ENCODE results near the gene MCEMP1. TPM values are rescaled to one million over a fixed set of nuclear protein-coding genes. Genes with fewer than 3 reads are reported as not detected.

The MCEMP1 gene
- polyA plus RNA-seq, 2 of the 4 experiments (the other 2 are of a cell fraction) = 0.17 TPM; not detected in 1

DNA sequence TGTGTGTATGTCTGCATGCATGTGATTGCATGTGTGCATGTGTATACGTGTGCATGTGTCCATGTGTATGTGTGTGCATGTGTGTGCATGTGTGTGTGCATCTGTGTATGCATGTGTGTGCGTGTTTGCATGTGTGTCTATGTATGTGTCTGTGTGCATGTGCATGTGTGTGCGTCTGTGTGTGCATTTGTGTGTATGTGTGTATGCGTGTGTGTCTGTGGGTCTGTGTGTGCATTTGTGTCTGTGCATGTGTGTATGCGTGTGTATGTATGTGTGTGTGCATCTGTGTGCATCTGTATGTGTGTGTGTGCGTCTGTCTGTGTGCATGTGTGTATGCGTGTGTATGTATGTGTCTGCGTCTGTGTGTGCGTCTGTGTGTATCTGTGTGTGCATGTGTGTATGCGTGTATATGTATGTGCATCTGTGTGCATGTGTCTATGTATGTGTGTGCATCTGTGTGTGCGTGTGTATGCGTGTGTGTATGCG is 37.0 kb upstream of the MCEMP1 start:
- 88% methylated on average over 13 of the region's 13 CpGs for WGBS (ENCODE audit: missing lambda C conversion rate)
- H3K4me3 ChIP-seq = no peak overlapping the region
- no peak overlapping the region for H3K27ac ChIP-seq
- TF ChIP-seq EHMT2 (IDR thresholded peaks at IDR 0.05; ENCODE audit: low read depth) (no peak), BHLHE40 (IDR thresholded peaks at IDR 0.05; ENCODE audit: low read depth, low read length) (no peak), POLR2AphosphoS2 (conservative IDR thresholded peaks at IDR 0.05; ENCODE audit: low read length) (no peak), NPAS2 (CRISPR knock-in tag; IDR thresholded peaks at IDR 0.05; ENCODE audit: borderline replicate concordance) (no peak), CEBPB (IDR thresholded peaks at IDR 0.05) (no peak), RNF2 (IDR thresholded peaks at IDR 0.05; ENCODE audit: borderline replicate concordance, low read depth) (no peak), FOSB (CRISPR knock-in tag; IDR thresholded peaks at IDR 0.05) (no peak), RARB (CRISPR knock-in tag; IDR thresholded peaks at IDR 0.05) (no peak), HOXB13 (CRISPR knock-in tag; IDR thresholded peaks at IDR 0.05; ENCODE audit: low read depth) (no peak), MAZ (IDR thresholded peaks at IDR 0.05; ENCODE audit: borderline replicate concordance, low read depth, low read length) (no peak)
- TF ChIP-seq, protein P1, sequence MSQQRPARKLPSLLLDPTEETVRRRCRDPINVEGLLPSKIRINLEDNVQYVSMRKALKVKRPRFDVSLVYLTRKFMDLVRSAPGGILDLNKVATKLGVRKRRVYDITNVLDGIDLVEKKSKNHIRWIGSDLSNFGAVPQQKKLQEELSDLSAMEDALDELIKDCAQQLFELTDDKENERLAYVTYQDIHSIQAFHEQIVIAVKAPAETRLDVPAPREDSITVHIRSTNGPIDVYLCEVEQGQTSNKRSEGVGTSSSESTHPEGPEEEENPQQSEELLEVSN (IDR thresholded peaks at IDR 0.05; ENCODE audit: borderline replicate concordance, low read depth) = no peak
- TF ChIP-seq, protein P2, sequence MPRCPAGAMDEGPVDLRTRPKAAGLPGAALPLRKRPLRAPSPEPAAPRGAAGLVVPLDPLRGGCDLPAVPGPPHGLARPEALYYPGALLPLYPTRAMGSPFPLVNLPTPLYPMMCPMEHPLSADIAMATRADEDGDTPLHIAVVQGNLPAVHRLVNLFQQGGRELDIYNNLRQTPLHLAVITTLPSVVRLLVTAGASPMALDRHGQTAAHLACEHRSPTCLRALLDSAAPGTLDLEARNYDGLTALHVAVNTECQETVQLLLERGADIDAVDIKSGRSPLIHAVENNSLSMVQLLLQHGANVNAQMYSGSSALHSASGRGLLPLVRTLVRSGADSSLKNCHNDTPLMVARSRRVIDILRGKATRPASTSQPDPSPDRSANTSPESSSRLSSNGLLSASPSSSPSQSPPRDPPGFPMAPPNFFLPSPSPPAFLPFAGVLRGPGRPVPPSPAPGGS (IDR thresholded peaks at IDR 0.05) = no peak
- TF ChIP-seq, protein P3, sequence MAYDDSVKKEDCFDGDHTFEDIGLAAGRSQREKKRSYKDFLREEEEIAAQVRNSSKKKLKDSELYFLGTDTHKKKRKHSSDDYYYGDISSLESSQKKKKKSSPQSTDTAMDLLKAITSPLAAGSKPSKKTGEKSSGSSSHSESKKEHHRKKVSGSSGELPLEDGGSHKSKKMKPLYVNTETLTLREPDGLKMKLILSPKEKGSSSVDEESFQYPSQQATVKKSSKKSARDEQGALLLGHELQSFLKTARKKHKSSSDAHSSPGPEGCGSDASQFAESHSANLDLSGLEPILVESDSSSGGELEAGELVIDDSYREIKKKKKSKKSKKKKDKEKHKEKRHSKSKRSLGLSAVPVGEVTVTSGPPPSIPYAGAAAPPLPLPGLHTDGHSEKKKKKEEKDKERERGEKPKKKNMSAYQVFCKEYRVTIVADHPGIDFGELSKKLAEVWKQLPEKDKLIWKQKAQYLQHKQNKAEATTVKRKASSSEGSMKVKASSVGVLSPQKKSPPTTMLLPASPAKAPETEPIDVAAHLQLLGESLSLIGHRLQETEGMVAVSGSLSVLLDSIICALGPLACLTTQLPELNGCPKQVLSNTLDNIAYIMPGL (CRISPR knock-in tag; IDR thresholded peaks at IDR 0.05; ENCODE audit: borderline replicate concordance) = no peak
- TF ChIP-seq, protein P4, sequence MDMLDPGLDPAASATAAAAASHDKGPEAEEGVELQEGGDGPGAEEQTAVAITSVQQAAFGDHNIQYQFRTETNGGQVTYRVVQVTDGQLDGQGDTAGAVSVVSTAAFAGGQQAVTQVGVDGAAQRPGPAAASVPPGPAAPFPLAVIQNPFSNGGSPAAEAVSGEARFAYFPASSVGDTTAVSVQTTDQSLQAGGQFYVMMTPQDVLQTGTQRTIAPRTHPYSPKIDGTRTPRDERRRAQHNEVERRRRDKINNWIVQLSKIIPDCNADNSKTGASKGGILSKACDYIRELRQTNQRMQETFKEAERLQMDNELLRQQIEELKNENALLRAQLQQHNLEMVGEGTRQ (IDR thresholded peaks at IDR 0.05) = no peak
- H3K9me3 ChIP-seq = no peaks in the 10 kb centered on the region
- ATAC-seq (no peak), DNase-seq (ENCODE audit: low read depth in 1 of 2, low spot score in 1 of 2) (no peak), FAIRE-seq (no peak)
- H3K4me1 ChIP-seq = no peaks in the 10 kb centered on the region
- POLR2A ChIA-PET = no interaction called here
- CTCF ChIA-PET = no interaction called here
- H3K4me2 ChIP-seq = no peak overlapping the region

DNA sequence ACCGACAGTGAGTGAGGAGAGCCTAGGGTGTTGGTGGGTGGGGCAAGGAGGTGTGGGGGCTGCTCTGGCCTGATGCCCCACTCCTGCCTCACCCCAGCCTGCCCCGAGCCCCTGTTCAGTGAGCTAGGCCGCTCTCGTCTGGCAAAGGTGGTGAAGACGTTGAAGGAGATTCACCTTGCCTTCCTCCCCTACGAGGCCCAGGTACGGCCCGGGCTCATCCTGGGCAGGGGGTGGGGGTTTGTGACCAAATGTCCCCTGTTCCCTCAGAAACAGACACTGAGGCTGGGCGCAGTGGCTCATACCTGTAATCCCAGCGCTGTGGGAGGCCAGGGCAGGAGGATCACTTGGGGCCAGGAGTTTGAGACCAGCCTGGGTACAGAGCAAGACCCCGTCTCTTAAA is 36.1 kb upstream of the MCEMP1 start:
- no peak overlapping the region for H3K27ac ChIP-seq
- POLR2A ChIA-PET = no interaction called here
- no peak overlapping the region for H3K4me2 ChIP-seq
- no peak for FAIRE-seq
- ATAC-seq = no peak
- no peaks in the 10 kb centered on the region for H3K9me3 ChIP-seq
- no peak for DNase-seq (ENCODE audit: low read depth in 1 of 2, low spot score in 1 of 2)
- no peak for TF ChIP-seq FOSL2 (IDR thresholded peaks at IDR 0.05)
- no peak for TF ChIP-seq FOSL2 (CRISPR knock-in tag; IDR thresholded peaks at IDR 0.05)
- TF ChIP-seq, protein P5, sequence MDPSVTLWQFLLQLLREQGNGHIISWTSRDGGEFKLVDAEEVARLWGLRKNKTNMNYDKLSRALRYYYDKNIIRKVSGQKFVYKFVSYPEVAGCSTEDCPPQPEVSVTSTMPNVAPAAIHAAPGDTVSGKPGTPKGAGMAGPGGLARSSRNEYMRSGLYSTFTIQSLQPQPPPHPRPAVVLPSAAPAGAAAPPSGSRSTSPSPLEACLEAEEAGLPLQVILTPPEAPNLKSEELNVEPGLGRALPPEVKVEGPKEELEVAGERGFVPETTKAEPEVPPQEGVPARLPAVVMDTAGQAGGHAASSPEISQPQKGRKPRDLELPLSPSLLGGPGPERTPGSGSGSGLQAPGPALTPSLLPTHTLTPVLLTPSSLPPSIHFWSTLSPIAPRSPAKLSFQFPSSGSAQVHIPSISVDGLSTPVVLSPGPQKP (IDR thresholded peaks at IDR 0.05; ENCODE audit: low read depth, low read length) = no peak
- TF ChIP-seq RARB (CRISPR knock-in tag; IDR thresholded peaks at IDR 0.05) = no peak
- no peak overlapping the region for H3K4me3 ChIP-seq
- 80% methylated on average over 4 of the region's 11 CpGs for WGBS (ENCODE audit: missing lambda C conversion rate)
- CTCF ChIA-PET = interaction anchor here (1.0 kb wide), 1 partner anchor 72 kb away, joined by 5 read pairs; no protein-coding TSS in a partner anchor
- no peaks in the 10 kb centered on the region for H3K4me1 ChIP-seq
